ENCODE measurements around the gene ATP2C1.
"Not testable (repeated sequence)": the region's sequence is repeated elsewhere in the genome, so short reads cannot be mapped to it uniquely, and the experiment has no call there.

Gene ATP2C1

DNA sequence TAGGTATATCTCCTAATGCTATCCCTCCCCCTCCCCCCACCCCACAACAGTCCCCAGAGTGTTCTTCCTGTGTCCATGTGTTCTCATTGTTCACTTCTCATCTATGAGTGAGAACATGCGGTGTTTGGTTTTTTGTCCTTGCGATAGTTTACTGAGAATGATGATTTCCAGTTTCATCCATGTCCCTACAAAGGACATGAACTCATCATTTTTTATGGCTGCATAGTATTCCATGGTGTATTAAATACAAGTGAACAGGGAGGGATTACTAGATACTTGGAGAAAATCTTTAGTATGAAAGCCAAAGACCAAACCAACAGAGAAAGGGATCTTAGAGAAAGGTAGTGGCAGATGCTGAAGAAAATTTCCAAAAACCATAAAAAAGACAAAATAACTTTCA lies 78.7 kb downstream of the ATP2C1 start:
- not testable (repeated sequence) for FAIRE-seq; DNase-seq (ENCODE audit: insufficient read length, low spot score)

DNA sequence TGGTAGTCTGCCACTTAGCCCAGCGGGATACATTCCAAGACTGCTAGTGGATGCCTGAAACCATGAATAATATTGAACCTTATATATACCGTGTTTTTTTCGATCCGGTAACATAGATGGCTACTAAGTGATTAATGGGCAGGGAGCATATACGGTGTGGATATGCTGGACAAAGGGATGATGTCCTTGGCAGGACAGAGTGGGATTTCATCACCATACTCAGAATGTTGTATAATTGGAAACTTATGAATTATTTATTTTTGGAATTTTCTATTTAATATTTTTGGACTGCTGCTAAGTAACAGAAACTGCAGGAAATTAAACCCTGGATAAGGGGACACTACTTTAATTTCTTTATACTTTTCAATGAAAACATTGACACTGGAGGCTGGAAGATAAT lies 79.5 kb downstream of the ATP2C1 start:
- no peak for FAIRE-seq
- no peak for DNase-seq (ENCODE audit: insufficient read length, low spot score)

DNA sequence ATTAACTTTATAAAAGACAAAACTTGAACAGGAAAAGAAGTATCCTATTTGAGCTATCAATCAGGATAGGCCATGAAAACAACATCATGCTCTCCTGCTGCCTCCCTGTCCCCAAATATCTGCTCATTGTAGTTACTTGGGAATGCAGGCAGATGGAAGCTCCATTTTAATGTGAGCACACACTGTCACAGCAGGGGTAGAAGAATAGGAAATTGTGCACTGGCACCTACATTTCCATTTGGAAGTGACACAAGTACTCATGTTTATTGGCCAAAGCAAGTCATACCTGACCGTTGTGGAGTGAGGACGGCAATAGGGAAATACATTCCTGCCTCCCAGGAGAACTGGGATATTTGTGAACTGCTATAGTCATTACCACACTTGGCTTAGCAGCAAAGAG lies 80.3 kb downstream of the ATP2C1 start:
- FAIRE-seq: no peak
- DNase-seq (ENCODE audit: insufficient read length, low spot score): no peak

DNA sequence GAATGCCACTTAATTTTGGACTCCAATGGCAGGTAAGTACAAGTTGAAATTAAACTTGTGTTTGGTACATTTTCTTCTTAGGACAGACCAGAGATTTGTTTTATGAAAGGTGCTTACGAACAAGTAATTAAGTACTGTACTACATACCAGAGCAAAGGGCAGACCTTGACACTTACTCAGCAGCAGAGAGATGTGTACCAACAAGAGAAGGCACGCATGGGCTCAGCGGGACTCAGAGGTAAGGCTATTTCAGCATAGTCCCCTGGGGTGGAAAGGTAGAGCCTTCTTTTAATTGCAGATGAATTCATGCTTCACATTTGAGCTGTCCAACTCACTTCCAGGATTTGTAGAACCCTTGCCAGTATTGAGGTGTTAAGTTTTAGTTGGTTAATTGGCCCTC lies 81.4 kb downstream of the ATP2C1 start:
- DNase-seq (ENCODE audit: insufficient read length, low spot score) (no peak), FAIRE-seq (no peak)

DNA sequence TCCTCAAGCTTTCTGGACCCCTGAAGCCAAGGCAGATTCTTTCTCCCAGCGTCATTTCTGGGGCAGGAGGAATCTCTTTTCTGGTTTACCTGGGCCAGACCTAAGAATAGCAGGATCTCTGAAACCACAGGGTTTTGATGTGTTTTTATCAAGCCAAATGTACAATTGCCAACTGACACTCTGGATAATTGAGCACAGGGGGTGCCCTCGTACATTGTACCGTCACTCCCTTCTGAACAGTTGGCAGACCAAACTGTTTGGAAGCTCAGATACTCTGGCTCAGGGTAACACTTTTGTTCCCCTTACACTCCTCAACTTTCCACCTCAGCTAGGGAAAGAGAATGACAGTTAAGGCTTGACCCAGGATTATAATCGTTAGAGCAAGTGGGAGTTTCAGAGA lies 82.8 kb downstream of the ATP2C1 start:
- DNase-seq (ENCODE audit: insufficient read length, low spot score): no peak
- FAIRE-seq: no peak

DNA sequence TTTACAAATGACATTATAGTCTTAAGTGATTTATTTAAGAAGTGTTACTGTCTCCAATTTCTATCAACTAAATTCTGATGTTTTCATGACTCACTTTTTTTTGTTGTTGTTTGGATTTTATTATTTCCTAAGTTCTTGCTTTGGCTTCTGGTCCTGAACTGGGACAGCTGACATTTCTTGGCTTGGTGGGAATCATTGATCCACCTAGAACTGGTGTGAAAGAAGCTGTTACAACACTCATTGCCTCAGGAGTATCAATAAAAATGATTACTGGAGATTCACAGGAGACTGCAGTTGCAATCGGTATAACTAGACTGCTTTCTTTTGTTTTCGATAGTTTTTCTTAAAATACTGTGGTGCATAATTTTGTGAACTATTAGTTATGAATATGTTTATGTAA lies 85.2 kb downstream of the ATP2C1 start:
- FAIRE-seq (no peak), DNase-seq (ENCODE audit: insufficient read length, low spot score) (no peak)

DNA sequence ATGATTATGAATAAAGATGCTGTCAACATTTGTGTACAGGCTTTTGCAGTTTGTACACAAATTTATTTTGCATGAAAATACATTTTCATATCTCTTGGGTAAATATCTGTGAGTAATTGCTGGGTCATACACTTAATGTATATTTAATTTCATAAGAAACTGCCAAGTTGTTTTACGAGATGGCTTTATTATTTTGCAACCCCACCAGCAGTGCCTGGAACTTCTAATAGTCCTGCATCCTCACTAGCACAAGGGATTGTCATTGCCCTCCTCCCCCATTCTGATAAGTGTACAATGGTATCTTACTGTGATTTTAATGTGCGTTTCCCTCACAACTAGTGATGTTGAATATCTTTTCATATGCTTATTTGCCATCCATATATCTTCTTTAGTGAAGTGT lies 87.6 kb downstream of the ATP2C1 start:
- no peak for FAIRE-seq
- no peak for DNase-seq (ENCODE audit: insufficient read length, low spot score)

DNA sequence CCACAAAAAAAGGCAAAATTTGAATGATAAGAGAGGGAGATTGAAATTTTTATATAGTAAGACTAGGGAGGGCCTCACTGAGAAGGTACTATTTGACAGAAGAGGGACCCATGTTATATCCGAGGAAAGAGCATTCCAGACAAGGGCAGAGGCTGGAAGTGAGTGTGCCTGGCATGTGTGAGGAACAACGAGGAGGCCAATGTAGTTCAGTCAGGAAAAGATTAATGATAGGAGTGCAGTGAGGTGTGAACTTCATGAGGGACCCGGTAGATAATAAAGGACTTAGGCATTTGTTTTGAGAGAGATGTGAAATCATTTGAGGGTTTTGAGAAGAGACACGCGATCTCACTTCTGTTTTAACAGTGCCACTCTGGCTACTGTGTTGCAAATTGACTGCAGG lies 96.4 kb downstream of the ATP2C1 start:
- DNase-seq (ENCODE audit: insufficient read length, low spot score) (no peak), FAIRE-seq (no peak)

DNA sequence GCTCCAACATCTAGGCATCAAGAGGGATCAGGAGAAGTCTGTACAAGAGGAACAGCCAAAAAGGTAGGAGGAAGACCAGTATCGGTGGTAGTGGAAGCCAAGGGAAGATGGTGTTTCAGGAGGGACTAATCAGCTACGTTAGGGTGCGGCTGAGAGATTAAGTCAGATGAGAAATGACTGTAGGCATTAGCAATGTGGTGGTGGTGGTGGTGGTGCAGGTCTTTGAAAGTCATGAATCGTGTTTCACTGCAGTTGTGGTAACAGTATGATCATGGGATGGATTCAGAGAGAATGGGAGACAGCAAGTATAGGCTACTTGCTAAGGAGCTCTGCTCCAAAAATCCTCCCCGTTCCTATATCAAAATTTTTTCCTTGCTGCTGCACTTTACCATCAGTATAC lies 97.2 kb downstream of the ATP2C1 start:
- FAIRE-seq (no peak), DNase-seq (ENCODE audit: insufficient read length, low spot score) (no peak)

DNA sequence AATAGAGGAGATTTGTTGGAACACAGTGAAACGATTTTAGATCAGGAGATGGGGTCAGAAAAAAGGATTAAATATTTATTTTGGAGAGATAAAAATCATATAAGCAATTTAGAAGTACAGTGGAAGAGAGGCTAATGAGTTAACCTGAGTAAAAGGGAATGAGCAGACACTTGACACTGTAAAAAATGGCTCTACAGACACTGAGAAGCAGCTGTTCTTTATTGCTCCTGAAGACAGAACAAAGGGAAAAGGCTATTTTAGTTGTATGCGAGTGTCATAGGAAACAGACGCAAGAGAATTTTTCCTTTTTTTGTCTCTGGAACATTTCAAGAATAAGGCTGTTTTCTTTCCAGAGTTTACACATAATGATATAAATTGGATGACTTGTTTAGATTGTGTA lies 98.5 kb downstream of the ATP2C1 start:
- no peak for FAIRE-seq
- no peak for DNase-seq (ENCODE audit: insufficient read length, low spot score)

DNA sequence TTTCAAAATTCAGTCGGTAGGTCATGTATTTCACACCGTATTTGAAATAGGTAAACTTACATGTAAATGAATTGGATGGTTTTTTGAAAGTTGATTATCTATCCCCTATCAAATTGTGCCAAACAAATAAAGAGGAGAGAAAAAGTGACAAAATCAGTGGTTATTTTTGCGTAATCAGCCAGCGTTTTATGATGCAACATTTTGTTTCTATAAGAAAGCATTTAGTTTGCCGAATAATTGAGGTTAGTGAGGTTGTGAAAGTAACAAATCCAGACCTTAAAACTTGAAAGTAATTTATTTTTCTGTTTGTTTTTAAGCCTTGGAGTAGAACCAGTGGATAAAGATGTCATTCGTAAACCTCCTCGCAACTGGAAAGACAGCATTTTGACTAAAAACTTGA lies 103.4 kb downstream of the ATP2C1 start:
- no peak for DNase-seq (ENCODE audit: insufficient read length, low spot score)
- FAIRE-seq: no peak

DNA sequence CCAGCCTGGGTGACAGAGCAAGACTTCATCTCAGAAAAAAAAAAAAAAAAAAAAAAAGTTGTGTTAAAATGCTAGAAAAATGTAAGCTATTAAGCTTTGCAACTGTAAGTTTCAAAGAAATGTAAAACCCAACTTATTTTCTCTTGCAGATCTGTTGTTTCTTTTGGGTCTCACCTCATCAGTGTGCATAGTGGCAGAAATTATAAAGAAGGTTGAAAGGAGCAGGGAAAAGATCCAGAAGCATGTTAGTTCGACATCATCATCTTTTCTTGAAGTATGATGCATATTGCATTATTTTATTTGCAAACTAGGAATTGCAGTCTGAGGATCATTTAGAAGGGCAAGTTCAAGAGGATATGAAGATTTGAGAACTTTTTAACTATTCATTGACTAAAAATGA lies 107.2 kb downstream of the ATP2C1 start:
- DNase-seq (ENCODE audit: insufficient read length, low spot score) (no peak), FAIRE-seq (no peak)

DNA sequence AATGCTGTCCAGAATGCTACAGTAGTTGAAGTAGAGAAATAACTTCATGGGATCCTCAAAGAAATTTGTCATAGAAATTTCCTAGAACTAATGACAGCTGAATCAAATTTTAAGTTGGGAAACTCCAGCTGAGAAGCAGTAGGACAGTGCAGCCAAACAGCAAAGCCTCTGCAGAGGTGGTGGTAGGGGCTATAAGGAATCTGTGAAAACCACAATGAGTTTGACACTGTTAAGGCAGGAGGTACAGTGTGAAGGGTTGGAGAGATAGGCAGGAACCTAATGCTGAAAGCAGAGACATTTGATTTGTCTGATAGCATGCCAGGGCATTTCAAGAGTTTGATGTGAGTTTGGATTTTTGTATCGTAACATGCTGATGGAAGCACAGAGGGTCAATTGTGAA lies 110.7 kb downstream of the ATP2C1 start:
- FAIRE-seq (no peak), DNase-seq (ENCODE audit: insufficient read length, low spot score) (no peak)

DNA sequence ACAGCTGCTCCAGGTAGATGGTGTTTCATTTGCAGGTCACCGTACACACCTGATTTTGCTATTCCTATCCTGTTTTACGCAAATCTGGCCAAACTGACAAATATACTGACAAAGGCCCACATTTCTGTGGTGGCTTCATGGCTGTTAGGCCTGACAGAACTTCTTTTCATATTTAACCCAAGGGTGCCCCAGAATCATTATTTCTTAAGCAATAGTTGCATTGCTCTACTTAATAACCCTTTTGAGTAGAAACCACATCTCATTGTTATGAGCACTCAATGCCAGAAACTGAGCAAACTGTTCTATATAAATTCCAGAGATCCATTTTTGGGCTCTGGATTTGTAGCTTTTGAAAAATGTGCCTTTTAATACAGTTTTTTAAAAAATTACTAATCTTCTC lies 113.4 kb downstream of the ATP2C1 start:
- DNase-seq (ENCODE audit: insufficient read length, low spot score): no peak
- FAIRE-seq: no peak

DNA sequence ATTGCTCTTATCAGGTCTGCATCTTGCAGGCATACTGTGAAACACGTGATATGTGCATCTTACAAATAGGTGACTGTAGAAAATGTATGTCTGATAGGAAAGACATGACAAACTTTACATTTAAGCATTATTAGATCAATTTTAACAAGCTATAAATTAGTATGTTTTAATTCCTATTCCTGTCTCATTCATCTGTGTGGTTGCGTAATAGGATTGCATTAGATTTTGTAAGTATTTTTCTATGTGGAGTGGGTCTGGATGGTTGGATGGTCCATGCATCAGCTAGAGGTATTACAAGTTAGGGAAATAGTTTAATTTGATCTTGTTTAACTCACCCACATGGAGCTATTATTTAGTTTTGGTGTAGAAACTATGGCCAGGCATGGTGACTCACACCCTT lies 113.9 kb downstream of the ATP2C1 start:
- DNase-seq (ENCODE audit: insufficient read length, low spot score) (no peak), FAIRE-seq (no peak)

DNA sequence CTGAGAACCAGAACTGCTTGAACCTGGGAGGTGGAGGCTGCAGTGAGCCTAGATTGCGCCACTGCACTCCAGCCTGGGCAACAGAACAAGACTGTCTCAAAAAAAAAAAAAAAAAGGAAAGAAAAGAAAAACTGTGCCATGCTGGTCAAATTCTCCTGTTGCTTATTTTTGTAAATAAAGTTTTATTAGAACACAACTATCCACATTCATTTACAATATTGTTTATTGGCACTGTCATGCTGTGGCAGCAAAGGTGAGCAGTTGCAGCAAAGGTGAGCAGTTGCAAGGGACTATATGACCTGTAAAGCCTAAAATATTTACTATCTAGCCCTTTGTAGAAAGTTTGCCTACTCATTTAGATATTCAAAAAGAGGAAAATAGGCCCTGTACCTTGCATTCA lies 114.4 kb downstream of the ATP2C1 start:
- DNase-seq (ENCODE audit: insufficient read length, low spot score) (no peak), FAIRE-seq (no peak)

DNA sequence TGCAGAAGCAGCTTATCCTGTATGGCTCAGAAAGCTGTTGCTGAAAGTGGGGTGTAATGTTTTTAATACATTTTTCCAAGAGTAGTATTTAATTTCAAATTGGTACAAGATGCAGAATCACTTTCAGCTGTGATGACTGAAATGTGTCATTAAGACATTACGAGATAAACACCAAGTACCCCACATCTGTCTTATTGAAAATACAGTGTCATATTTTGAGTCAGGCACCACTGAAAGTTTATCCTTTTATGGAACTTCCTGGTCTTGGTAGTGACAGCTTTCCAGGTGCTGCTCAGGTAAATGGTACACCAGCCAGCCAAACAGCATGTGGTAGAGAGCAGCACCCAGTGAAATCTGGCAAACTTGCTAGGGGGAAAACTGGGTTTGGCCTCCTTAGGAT lies 115.8 kb downstream of the ATP2C1 start:
- DNase-seq (ENCODE audit: insufficient read length, low spot score) (no peak), FAIRE-seq (no peak)

DNA sequence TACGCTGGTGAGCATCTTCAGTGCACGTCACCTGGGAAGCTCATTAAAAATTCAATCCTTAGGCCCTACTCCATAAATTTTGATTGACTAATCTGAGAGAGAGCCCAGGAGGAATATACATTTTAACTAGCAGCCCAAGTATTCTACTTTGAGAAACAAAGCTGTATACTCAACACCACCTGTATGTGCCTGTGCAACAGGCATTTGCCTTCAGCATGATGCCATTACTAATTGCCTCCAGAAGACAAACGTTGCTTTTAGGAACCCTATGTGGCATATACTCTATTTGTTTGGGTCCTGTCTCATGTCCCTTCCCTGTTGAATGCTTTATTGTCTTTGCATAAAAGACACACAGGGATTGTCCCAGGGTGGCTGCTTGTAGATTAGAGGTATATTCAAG lies 125.1 kb downstream of the ATP2C1 start:
- FAIRE-seq: no peak
- DNase-seq (ENCODE audit: insufficient read length, low spot score): no peak

DNA sequence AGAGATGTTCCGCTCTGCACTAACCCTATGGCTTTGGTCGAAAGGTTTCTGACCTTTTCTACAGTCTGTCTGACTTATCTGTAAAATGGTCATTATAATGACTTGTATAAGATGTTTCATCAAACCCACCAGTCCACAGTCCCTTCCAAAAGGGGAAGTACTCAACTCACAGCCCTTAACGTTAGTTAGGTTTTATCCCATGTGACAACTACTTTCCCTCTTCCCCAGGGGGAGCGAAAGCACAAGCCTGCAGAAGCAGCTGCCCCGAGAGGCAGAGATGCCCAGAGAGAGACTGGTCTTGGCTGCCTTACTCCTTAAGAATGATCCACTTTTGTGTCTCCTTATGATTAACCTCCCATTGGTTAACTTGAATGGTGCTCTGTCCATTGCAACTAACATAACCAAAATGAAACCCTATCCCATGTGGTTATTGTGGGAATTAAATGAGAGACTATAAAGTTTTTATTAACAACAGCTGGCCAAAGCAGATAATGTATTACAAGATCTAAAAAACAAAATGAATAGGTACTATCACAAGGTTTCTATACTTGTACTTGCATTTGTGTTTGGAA lies 126.3 kb downstream of the ATP2C1 start:
- DNase-seq (ENCODE audit: insufficient read length, low spot score) (no peak), FAIRE-seq (peak; percentile 66)

DNA sequence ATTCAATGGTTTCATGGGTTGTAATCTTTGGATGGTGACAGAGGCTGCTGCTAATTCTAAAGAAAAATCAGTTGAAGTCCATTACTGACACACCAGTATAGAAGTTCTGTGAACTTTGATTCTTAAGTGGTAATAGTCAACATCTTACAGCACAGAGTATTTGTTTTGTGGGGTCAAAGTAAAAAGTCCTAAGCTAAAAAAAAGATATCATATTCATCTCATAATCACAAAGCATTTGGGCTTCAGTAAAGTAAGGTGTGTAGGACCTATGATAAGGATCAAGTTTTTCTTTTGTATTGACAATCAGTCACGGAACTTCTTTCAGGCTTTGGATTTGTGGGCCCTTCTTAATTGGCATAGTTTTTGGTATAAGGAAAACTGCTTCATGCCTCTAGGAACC lies 131.7 kb downstream of the ATP2C1 start:
- no peak for FAIRE-seq
- no peak for DNase-seq (ENCODE audit: insufficient read length, low spot score)

DNA sequence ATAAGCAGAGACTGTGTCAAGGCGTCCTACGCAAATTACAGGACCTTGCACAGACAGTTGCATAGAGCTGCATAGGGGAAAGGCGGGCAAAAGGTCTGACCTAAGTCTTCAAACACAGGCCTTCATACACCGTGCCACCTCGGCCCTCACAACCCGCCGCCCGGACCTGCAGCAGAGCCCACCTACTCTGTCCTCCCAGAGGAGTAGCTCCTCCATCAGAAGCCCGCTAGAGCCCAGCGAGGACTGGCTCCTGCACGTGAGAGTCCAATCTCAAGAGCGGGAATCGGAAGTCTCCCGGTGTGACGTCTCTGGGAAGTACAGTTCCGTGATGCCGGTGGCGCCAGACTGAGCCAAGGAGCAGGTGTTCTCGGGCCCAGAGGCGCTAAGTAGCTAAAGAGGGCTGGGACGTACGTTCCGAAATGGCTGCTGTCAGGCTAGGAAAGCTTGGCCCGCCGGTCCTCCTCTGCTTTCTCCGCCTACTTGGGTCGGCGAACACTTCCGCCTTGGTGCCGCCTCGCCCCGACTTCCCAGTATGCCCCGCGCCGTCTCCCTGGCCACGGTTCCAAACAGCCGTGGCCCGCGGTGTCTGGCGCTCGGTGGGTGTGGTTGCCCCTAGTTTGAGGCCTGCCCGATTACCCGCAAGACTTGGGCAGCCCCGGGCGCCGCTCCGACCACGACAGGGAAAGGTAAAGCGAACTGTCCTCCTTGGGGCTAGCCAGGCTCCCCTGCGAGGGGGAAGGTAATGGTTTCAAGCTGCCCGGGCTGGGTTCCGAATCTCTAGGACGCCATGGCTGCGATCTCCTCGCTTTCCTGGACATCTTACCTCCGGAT lies 132.7 kb downstream of the ATP2C1 start, which contains the start of the genes ASTE1 and NEK11:
Gene ASTE1, minus strand, starts transcription at position 505 of the 831 bp plus-strand sequence. CDS start 1,519 bp downstream, outside the sequence.
Gene NEK11, plus strand, starts transcription at position 557 of the 831 bp plus-strand sequence. CDS start 2,832 bp downstream, outside the sequence.
- FAIRE-seq (peak; percentile 96), DNase-seq (ENCODE audit: insufficient read length, low spot score) (peak; percentile 76)

DNA sequence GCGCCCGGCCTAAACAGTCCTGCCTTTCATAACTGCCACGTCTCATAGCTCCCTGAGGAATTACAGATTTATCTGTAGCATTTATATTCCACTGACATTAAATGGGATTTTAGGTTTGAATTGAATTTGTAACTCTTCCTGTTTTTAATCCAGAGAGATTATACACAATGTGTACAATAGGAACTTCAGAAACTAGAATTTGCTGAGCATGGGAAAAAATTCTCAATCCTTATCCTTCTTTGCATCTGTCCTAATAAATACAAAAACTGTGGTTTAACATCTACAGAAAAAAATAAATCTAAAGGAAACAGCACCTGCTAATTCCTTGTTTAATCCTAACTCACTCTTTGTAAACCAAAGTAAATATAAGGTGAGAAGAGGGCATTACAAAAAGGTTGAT lies 135.0 kb downstream of the ATP2C1 start:
- FAIRE-seq (no peak), DNase-seq (ENCODE audit: insufficient read length, low spot score) (no peak)
